ENCODE data around the gene COL2A1. TPM values are rescaled to one million over a fixed set of nuclear protein-coding genes. Genes with fewer than 3 reads are reported as not detected.
A peak's percentile ranks its signal among the peaks of the same experiment; 100 is the strongest.

COL2A1 gene
- total and polyA plus RNA-seq, 2 donors = 2.3 TPM; not detected in 1

DNA sequence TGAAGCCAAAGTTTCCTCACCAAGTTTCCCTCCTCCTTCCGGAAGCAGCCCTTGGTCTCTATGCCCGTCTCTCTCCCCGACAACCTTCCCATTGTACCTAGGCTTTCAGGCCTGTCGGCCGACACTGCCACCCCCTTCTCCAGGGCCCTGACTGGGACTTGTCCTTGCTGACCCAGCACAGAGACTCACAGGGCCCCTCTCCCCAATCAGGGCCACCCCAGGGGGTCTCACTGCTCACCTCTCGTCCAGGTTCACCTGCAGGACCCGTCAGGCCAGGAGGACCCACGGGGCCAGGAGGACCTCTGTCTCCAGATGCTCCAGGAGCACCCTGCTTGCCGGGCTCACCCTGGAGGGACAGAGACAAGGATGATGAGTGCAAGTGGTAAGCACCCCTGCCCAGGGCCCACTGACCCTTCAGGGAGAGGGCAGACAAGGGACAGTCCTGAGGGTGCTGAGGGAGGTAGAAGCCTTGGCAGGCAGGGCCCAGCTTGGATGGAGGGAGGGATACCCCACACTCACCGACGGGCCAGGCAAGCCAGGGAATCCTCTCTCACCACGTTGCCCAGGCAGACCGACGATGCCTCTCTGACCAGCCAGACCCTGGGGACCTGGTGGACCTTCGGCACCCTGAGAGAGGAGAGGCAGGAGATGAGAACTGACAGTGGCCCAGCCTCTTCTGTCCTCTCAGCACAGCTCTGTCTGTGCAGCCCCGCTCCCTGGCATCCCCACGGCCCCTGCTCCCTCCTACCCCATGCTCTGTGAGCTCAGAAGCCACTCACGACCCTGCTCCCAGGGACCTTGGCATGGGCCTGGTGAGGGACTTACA lies 26.3 kb downstream of the COL2A1 start:
- Histone ChIP-seq H3K4me3 (ENCODE audit: low read depth, low read length) (no peak overlapping the region), H3K4me1 (ENCODE audit: insufficient read depth) (no peaks in the 10 kb centered on the region), H3K27ac (ENCODE audit: low read depth) (no peak overlapping the region), H3K36me3 (ENCODE audit: insufficient read depth) (no peaks in the 10 kb centered on the region)
- WGBS = 89% methylated on average over 18 of the region's 18 CpGs
- no peak for DNase-seq (ENCODE audit: extremely low spot score)

- H3K4me3 ChIP-seq (ENCODE audit: low read depth, low read length) = no peak overlapping the region
- H3K4me1 ChIP-seq (ENCODE audit: insufficient read depth) = no peaks in the 10 kb centered on the region
- no peaks in the 10 kb centered on the region for H3K36me3 ChIP-seq (ENCODE audit: insufficient read depth)
- WGBS = 84% methylated on average over 12 of the region's 12 CpGs
- no peak for DNase-seq (ENCODE audit: extremely low spot score)
- H3K27ac ChIP-seq (ENCODE audit: low read depth) = no peak overlapping the region
Measured at GRCh38 chr12:47977046-47977771, 27.1 kb downstream of the COL2A1 start.

- Histone ChIP-seq H3K36me3 (ENCODE audit: insufficient read depth) (no peaks in the 10 kb centered on the region), H3K4me1 (ENCODE audit: insufficient read depth) (no peaks in the 10 kb centered on the region), H3K4me3 (ENCODE audit: low read depth, low read length) (no peak overlapping the region), H3K27ac (ENCODE audit: low read depth) (no peak overlapping the region)
- DNase-seq (ENCODE audit: extremely low spot score) = no peak
- 94% methylated on average over 11 of the region's 11 CpGs for WGBS
Measured at GRCh38 chr12:47975816-47976215, 28.5 kb downstream of the COL2A1 start.

GRCh38 chr12:47975036-47975620 lies 29.1 kb downstream of the COL2A1 start:
- H3K4me3 ChIP-seq (ENCODE audit: low read depth, low read length) = no peak overlapping the region
- WGBS = 97% methylated on average over 16 of the region's 16 CpGs
- H3K27ac ChIP-seq (ENCODE audit: low read depth) = no peak overlapping the region
- H3K4me1 ChIP-seq (ENCODE audit: insufficient read depth) = no peaks in the 10 kb centered on the region
- H3K36me3 ChIP-seq (ENCODE audit: insufficient read depth) = no peaks in the 10 kb centered on the region
- DNase-seq (ENCODE audit: extremely low spot score) = no peak

GRCh38 chr12:47973870-47974269 lies 30.4 kb downstream of the COL2A1 start:
- Histone ChIP-seq H3K27ac (ENCODE audit: low read depth) (no peak overlapping the region), H3K4me1 (ENCODE audit: insufficient read depth) (no peaks in the 10 kb centered on the region), H3K36me3 (ENCODE audit: insufficient read depth) (no peaks in the 10 kb centered on the region), H3K4me3 (ENCODE audit: low read depth, low read length) (no peak overlapping the region)
- WGBS = 96% methylated on average over 9 of the region's 9 CpGs
- no peak for DNase-seq (ENCODE audit: extremely low spot score)

- no peak overlapping the region for H3K4me3 ChIP-seq (ENCODE audit: low read depth, low read length)
- no peak for DNase-seq (ENCODE audit: extremely low spot score)
- 85% methylated on average over 6 of the region's 6 CpGs for WGBS
- no peak overlapping the region for H3K27ac ChIP-seq (ENCODE audit: low read depth)
- H3K36me3 ChIP-seq (ENCODE audit: insufficient read depth) = no peaks in the 10 kb centered on the region
- H3K4me1 ChIP-seq (ENCODE audit: insufficient read depth) = no peaks in the 10 kb centered on the region
Measured at GRCh38 chr12:47972895-47973294, 31.4 kb downstream of the COL2A1 start.

DNA sequence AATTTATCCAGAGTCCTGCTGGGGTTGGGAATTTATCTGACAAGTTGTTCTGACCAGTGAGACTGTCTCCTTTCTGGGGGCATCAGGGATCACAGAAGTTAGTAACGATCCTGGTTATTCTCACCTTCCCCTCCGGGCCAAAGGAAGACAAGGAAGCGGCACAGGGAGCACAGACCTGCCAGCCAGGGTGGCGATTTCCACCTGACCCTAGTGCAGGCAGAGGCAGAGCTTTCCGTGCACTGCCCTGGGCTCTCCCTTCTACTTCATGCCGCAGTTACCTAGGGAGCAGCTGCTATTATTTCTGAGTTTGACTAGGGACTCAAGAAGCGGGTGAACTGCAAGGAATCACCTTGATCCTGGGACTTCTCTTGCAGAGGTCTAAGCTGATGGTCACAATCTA lies 33.4 kb downstream of the COL2A1 start:
- DNase-seq (ENCODE audit: extremely low spot score) = no peak
- no peaks in the 10 kb centered on the region for H3K4me1 ChIP-seq (ENCODE audit: insufficient read depth)
- H3K36me3 ChIP-seq (ENCODE audit: insufficient read depth) = no peaks in the 10 kb centered on the region
- 82% methylated on average over 7 of the region's 7 CpGs for WGBS
- no peak overlapping the region for H3K4me3 ChIP-seq (ENCODE audit: low read depth, low read length)
- no peak overlapping the region for H3K27ac ChIP-seq (ENCODE audit: low read depth)

DNA sequence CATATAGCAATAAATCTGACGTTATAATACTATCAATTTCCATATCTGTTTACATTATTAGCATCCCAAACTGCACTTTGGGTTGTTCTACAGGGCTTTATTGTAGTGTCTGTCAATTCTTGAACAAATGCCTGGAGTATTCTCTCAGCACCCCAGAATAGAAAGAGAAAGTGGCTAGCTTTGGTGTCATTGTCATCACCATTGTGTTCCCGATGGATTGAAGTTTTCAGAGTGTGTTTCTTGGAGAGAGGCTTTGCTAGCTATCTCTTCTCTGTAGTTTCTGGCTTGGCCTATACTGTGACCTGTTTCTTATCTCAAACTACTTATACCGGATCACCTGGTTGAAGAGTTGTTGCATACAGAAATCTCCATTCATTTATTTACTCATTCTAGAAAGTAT lies 34.4 kb downstream of the COL2A1 start:
- no peak overlapping the region for H3K27ac ChIP-seq (ENCODE audit: low read depth)
- no peaks in the 10 kb centered on the region for H3K36me3 ChIP-seq (ENCODE audit: insufficient read depth)
- WGBS = 70% methylated on average over 3 of the region's 3 CpGs
- no peak for DNase-seq (ENCODE audit: extremely low spot score)
- H3K4me1 ChIP-seq (ENCODE audit: insufficient read depth) = no peaks in the 10 kb centered on the region
- H3K4me3 ChIP-seq (ENCODE audit: low read depth, low read length) = no peak overlapping the region

- H3K36me3 ChIP-seq (ENCODE audit: insufficient read depth) = no peaks in the 10 kb centered on the region
- H3K4me1 ChIP-seq (ENCODE audit: insufficient read depth) = no peaks in the 10 kb centered on the region
- no peak overlapping the region for H3K27ac ChIP-seq (ENCODE audit: low read depth)
- 41% methylated on average over 5 of the region's 5 CpGs for WGBS
- H3K4me3 ChIP-seq (ENCODE audit: low read depth, low read length) = no peak overlapping the region
- no peak for DNase-seq (ENCODE audit: extremely low spot score)
Measured at GRCh38 chr12:47967461-47968321, 36.6 kb downstream of the COL2A1 start.

DNA sequence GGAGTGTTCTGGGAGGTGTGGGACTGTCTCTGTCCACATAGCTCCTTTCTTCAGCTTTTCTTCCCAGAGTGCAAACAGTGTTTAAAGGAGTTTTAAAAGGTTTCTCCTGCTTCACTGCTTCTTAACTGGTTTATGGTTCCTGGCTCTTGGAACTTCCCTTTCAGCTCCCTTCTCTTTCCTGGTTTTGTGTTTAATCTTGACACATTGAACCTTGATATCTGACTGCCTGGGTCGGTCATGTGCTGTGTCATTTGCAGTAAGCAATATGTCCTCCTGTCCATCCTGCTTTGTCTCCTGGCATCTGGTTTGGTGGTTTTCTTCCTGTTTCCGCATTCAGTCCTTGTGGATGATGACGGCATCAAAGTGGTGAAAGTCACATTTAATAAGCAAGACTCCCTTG lies 38.7 kb downstream of the COL2A1 start:
- WGBS = 85% methylated on average over 3 of the region's 3 CpGs
- Histone ChIP-seq H3K4me1 (ENCODE audit: insufficient read depth) (no peaks in the 10 kb centered on the region), H3K27ac (ENCODE audit: low read depth) (no peak overlapping the region), H3K36me3 (ENCODE audit: insufficient read depth) (no peaks in the 10 kb centered on the region), H3K4me3 (ENCODE audit: low read depth, low read length) (no peak overlapping the region)
- DNase-seq (ENCODE audit: extremely low spot score) = no peak

DNA sequence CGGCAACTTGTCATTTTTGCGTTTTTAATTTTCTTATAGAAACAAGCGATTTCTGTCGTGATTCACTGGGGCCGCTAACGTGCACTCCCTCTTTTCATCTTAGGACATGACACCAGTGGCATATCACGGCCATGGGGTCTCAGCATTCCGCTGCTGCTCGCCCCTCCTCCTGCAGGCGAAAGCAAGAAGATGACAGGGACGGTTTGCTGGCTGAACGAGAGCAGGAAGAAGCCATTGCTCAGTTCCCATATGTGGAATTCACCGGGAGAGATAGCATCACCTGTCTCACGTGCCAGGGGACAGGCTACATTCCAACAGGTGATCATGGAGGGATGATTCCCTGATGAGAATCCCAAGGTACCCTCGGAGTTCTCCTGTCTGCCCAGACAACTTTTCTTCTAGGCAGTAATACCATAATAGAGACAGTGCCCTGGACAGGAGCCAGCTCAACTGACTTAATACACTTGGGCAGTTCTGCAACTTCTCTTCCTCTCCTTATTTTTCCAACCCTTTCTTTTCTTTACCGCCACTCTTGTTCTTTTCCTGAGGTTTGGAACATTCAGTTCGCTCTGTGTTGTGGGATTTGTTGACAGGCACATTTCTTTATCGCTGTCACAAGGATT lies 40.1 kb downstream of the COL2A1 start:
- no peak overlapping the region for H3K27ac ChIP-seq (ENCODE audit: low read depth)
- no peak for DNase-seq (ENCODE audit: extremely low spot score)
- no peaks in the 10 kb centered on the region for H3K4me1 ChIP-seq (ENCODE audit: insufficient read depth)

GRCh38 chr12:47963340-47964040 lies 40.8 kb downstream of the COL2A1 start, which contains the start of gene TMEM106C:
Gene TMEM106C (plus strand): TSS chr12:47963596. CDS start chr12:47964237, 641 bp downstream.
- peak; percentile 79 for DNase-seq (ENCODE audit: extremely low spot score)
- H3K4me1 ChIP-seq (ENCODE audit: insufficient read depth) = no peaks in the 10 kb centered on the region
- no peaks in the 10 kb centered on the region for H3K36me3 ChIP-seq (ENCODE audit: insufficient read depth)
- under 1% methylated on average over 59 of the region's 59 CpGs for WGBS
- peak within 1 kb of the TSS; percentile 92 for H3K4me3 ChIP-seq (ENCODE audit: low read depth, low read length)
- H3K27ac ChIP-seq (ENCODE audit: low read depth) = no peak within 1 kb of the TSS

More for the DNA sequence above, 40.1 kb downstream of the COL2A1 start:
- WGBS = 17% methylated on average over 18 of the region's 18 CpGs
- Histone ChIP-seq H3K36me3 (ENCODE audit: insufficient read depth) (no peaks in the 10 kb centered on the region), H3K4me3 (ENCODE audit: low read depth, low read length) (peak overlapping the region; percentile 92)

All from urinary bladder (tissue), 4 donors.